ENCODE results near the gene DNAH3. TPM values are rescaled to one million over a fixed set of nuclear protein-coding genes. Genes with fewer than 3 reads are reported as not detected.

Gene DNAH3
- total and polyA plus RNA-seq, 2 of the 13 experiments (the other 11 are each of a cell fraction or from before 2014, with no cell fraction given), result 0.07 to 0.08 TPM

DNA sequence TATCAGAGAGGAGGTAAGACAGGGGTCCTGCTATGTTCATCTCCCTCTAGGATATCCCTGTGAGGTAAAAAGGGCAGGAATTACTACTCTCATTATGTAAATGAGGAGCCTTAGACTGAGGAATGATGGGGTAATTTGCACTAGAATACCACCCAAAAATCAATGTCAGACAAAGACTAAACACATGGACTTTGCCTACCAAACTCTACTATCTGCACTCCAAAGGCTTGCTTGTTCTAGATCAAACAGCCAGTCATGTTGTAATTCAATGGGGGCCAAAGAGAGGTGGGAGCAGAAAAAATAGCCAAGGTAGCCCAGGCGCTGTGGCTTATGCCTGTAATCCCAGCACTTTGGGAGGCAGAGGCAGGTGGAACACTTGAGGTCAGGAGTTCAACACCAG is 129.3 kb downstream of the DNAH3 start:
- WGBS (ENCODE audit: low lambda C conversion rate), result 0% methylated on average over 1 of the region's 1 CpG

More for the DNA sequence above, 129.3 kb downstream of the DNAH3 start:
- H3K9ac ChIP-seq (ENCODE audit: insufficient read depth, low read depth, low read length), result no peak overlapping the region
- intact Hi-C loops (cut with micrococcal nuclease; ENCODE audit: unreplicated experiment), result no loop called here
- ChIA-PET CTCF (ENCODE audit: low intra/inter-chr PET ratio, low total read pairs) (no interaction called here), POLR2A (no interaction called here)
- no peak overlapping the region for H3K27ac ChIP-seq (ENCODE audit: extremely low read length, insufficient read depth, low read length)
- FAIRE-seq (no peak), DNase-seq (ENCODE audit: low spot score) (no peak), ATAC-seq (no peak)
- no peak overlapping the region for H3K4me3 ChIP-seq (replicated peaks in 1 of 3; ENCODE audit: insufficient read depth in 1 of 3, low read depth in 2 of 3, low read length in 3 of 3)
- no peaks in the 10 kb centered on the region for H3K79me2 ChIP-seq (ENCODE audit: insufficient read depth, low read length)
- no peaks in the 10 kb centered on the region for H3K4me1 ChIP-seq (ENCODE audit: insufficient read depth, low read length)
- no peaks in the 10 kb centered on the region for H3K27me3 ChIP-seq (ENCODE audit: control insufficient read depth in 1 of 2, insufficient read depth in 2 of 2, low read length in 2 of 2)
- BruUV-seq (replicated peaks), result no TSS peak
- in situ Hi-C loops (cut with HindIII; ENCODE audit: extremely low pct_ligation_motif_present, low pct_unique_long_range_greater_than_20kb), result no loop called here
- H3K36me3 ChIP-seq (replicated peaks in 1 of 2; ENCODE audit: control insufficient read depth in 1 of 2, insufficient read depth in 2 of 2, low read length in 2 of 2), result no peaks in the 10 kb centered on the region
- H2AFZ ChIP-seq (ENCODE audit: low read length), result no peak overlapping the region
- no peak overlapping the region for H3K4me2 ChIP-seq (ENCODE audit: low read depth, low read length)
- no peaks in the 10 kb centered on the region for H4K20me1 ChIP-seq (ENCODE audit: insufficient read depth, low read length)
- TF ChIP-seq ZNF180 (CRISPR knock-in tag; IDR thresholded peaks at IDR 0.05; ENCODE audit: borderline replicate concordance, low read depth) (no peak), TBP (CRISPR knock-in tag; IDR thresholded peaks at IDR 0.05) (no peak), ZNF841 (CRISPR knock-in tag; IDR thresholded peaks at IDR 0.05; ENCODE audit: borderline replicate concordance) (no peak), WIZ (CRISPR knock-in tag; IDR thresholded peaks at IDR 0.05) (no peak), KLF6 (CRISPR knock-in tag; IDR thresholded peaks at IDR 0.05) (no peak), MEF2D (CRISPR knock-in tag; IDR thresholded peaks at IDR 0.05) (no peak), HOXD1 (CRISPR knock-in tag; IDR thresholded peaks at IDR 0.05) (no peak)
- TF ChIP-seq, protein P1, sequence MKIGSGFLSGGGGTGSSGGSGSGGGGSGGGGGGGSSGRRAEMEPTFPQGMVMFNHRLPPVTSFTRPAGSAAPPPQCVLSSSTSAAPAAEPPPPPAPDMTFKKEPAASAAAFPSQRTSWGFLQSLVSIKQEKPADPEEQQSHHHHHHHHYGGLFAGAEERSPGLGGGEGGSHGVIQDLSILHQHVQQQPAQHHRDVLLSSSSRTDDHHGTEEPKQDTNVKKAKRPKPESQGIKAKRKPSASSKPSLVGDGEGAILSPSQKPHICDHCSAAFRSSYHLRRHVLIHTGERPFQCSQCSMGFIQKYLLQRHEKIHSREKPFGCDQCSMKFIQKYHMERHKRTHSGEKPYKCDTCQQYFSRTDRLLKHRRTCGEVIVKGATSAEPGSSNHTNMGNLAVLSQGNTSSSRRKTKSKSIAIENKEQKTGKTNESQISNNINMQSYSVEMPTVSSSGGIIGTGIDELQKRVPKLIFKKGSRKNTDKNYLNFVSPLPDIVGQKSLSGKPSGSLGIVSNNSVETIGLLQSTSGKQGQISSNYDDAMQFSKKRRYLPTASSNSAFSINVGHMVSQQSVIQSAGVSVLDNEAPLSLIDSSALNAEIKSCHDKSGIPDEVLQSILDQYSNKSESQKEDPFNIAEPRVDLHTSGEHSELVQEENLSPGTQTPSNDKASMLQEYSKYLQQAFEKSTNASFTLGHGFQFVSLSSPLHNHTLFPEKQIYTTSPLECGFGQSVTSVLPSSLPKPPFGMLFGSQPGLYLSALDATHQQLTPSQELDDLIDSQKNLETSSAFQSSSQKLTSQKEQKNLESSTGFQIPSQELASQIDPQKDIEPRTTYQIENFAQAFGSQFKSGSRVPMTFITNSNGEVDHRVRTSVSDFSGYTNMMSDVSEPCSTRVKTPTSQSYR (CRISPR knock-in tag; IDR thresholded peaks at IDR 0.05; ENCODE audit: borderline replicate concordance), result no peak
- TF ChIP-seq, protein P2, sequence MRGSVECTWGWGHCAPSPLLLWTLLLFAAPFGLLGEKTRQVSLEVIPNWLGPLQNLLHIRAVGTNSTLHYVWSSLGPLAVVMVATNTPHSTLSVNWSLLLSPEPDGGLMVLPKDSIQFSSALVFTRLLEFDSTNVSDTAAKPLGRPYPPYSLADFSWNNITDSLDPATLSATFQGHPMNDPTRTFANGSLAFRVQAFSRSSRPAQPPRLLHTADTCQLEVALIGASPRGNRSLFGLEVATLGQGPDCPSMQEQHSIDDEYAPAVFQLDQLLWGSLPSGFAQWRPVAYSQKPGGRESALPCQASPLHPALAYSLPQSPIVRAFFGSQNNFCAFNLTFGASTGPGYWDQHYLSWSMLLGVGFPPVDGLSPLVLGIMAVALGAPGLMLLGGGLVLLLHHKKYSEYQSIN (CRISPR knock-in tag; IDR thresholded peaks at IDR 0.05; ENCODE audit: borderline replicate concordance), result no peak
- TF ChIP-seq, protein P3, sequence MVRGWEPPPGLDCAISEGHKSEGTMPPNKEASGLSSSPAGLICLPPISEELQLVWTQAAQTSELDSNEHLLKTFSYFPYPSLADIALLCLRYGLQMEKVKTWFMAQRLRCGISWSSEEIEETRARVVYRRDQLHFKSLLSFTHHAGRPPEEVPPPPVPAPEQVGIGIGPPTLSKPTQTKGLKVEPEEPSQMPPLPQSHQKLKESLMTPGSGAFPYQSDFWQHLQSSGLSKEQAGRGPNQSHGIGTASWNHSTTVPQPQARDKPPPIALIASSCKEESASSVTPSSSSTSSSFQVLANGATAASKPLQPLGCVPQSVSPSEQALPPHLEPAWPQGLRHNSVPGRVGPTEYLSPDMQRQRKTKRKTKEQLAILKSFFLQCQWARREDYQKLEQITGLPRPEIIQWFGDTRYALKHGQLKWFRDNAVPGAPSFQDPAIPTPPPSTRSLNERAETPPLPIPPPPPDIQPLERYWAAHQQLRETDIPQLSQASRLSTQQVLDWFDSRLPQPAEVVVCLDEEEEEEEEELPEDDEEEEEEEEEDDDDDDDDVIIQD (CRISPR knock-in tag; IDR thresholded peaks at IDR 0.05; ENCODE audit: low read depth), result no peak
- no peaks in the 10 kb centered on the region for H3K9me3 ChIP-seq (ENCODE audit: low read length)

Data from HepG2 (cell line).